ENCODE data around the gene ZSCAN23.
A peak's percentile ranks its signal among the peaks of the same experiment; 100 is the strongest.
"Not testable (repeated sequence)": the region's sequence is repeated elsewhere in the genome, so short reads cannot be mapped to it uniquely, and the experiment has no call there.

ZSCAN23 gene

GRCh38 chr6:28407401-28407800 lies 35.9 kb downstream of the ZSCAN23 start:
- Mint-ChIP-seq H3K4me1 (no peaks in the 10 kb centered on the region), H3K4me3 (no peak overlapping the region), H3K9me3 (peaks cover 17% of the 10 kb centered on the region), H3K27me3 (ENCODE audit: low read depth, poor library complexity) (peaks cover 46% of the 10 kb centered on the region), H3K36me3 (ENCODE audit: low read depth) (peaks cover 7% of the 10 kb centered on the region), H3K27ac (no peak overlapping the region)
- TF ChIP-seq, protein P1, sequence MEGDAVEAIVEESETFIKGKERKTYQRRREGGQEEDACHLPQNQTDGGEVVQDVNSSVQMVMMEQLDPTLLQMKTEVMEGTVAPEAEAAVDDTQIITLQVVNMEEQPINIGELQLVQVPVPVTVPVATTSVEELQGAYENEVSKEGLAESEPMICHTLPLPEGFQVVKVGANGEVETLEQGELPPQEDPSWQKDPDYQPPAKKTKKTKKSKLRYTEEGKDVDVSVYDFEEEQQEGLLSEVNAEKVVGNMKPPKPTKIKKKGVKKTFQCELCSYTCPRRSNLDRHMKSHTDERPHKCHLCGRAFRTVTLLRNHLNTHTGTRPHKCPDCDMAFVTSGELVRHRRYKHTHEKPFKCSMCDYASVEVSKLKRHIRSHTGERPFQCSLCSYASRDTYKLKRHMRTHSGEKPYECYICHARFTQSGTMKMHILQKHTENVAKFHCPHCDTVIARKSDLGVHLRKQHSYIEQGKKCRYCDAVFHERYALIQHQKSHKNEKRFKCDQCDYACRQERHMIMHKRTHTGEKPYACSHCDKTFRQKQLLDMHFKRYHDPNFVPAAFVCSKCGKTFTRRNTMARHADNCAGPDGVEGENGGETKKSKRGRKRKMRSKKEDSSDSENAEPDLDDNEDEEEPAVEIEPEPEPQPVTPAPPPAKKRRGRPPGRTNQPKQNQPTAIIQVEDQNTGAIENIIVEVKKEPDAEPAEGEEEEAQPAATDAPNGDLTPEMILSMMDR (IDR thresholded peaks at IDR 0.05): no peak
- no peak for DNase-seq

GRCh38 chr6:28403923-28404322 lies 39.4 kb downstream of the ZSCAN23 start:
- peaks cover 55% of the 10 kb centered on the region for H3K27me3 Mint-ChIP-seq (ENCODE audit: low read depth, poor library complexity)
- not testable (repeated sequence) for DNase-seq; H3K9me3 Mint-ChIP-seq; H3K36me3 Mint-ChIP-seq (ENCODE audit: low read depth); H3K4me3 Mint-ChIP-seq; H3K27ac Mint-ChIP-seq; H3K4me1 Mint-ChIP-seq

GRCh38 chr6:28402197-28402596 lies 41.1 kb downstream of the ZSCAN23 start:
- TF ChIP-seq, protein P1 (IDR thresholded peaks at IDR 0.05): no peak
- Mint-ChIP-seq H3K27me3 (ENCODE audit: low read depth, poor library complexity) (peaks cover 48% of the 10 kb centered on the region), H3K27ac (no peak overlapping the region), H3K36me3 (ENCODE audit: low read depth) (peaks cover 14% of the 10 kb centered on the region), H3K4me3 (no peak overlapping the region), H3K9me3 (no peaks in the 10 kb centered on the region), H3K4me1 (peaks cover 22% of the 10 kb centered on the region)
- DNase-seq: no peak

GRCh38 chr6:28401172-28401571 lies 42.1 kb downstream of the ZSCAN23 start:
- Mint-ChIP-seq H3K4me3 (peak overlapping the region; percentile 44), H3K36me3 (ENCODE audit: low read depth) (peaks cover 24% of the 10 kb centered on the region), H3K9me3 (no peaks in the 10 kb centered on the region), H3K27ac (no peak overlapping the region), H3K27me3 (ENCODE audit: low read depth, poor library complexity) (peaks cover 41% of the 10 kb centered on the region), H3K4me1 (peaks cover 32% of the 10 kb centered on the region)
- DNase-seq: no peak
- TF ChIP-seq, protein P1 (IDR thresholded peaks at IDR 0.05): no peak

GRCh38 chr6:28400122-28400451 lies 43.2 kb downstream of the ZSCAN23 start:
- peaks cover 37% of the 10 kb centered on the region for H3K27me3 Mint-ChIP-seq (ENCODE audit: low read depth, poor library complexity)
- H3K36me3 Mint-ChIP-seq (ENCODE audit: low read depth): peaks cover 35% of the 10 kb centered on the region
- no peak for DNase-seq
- peaks cover 43% of the 10 kb centered on the region for H3K4me1 Mint-ChIP-seq
- no peaks in the 10 kb centered on the region for H3K9me3 Mint-ChIP-seq
- TF ChIP-seq, protein P1 (IDR thresholded peaks at IDR 0.05): no peak
- H3K4me3 Mint-ChIP-seq: peak overlapping the region; percentile 92
- H3K27ac Mint-ChIP-seq: peak overlapping the region; percentile 94

- peak within 1 kb of the TSS; percentile 92 for H3K4me3 Mint-ChIP-seq
- H3K27ac Mint-ChIP-seq: peak within 1 kb of the TSS; percentile 94
- peaks cover 35% of the 10 kb centered on the region for H3K27me3 Mint-ChIP-seq (ENCODE audit: low read depth, poor library complexity)
- H3K4me1 Mint-ChIP-seq: peaks cover 48% of the 10 kb centered on the region
- DNase-seq: peak; percentile 78
- no peaks in the 10 kb centered on the region for H3K9me3 Mint-ChIP-seq
- TF ChIP-seq, protein P1 (IDR thresholded peaks at IDR 0.05): peak; percentile 46
- peaks cover 40% of the 10 kb centered on the region for H3K36me3 Mint-ChIP-seq (ENCODE audit: low read depth)
Observed at GRCh38 chr6:28399350-28400121, 43.8 kb downstream of the ZSCAN23 start, which contains the start of gene ZSCAN12. TSS of gene ZSCAN12 (minus strand) at chr6:28399747. CDS start at chr6:28398405, 1,342 bp downstream.
